Aortic smooth muscle cell (primary cell): ENCODE data around the gene OR8H2. TPM values are rescaled to one million over a fixed set of nuclear protein-coding genes. Genes with fewer than 3 reads are reported as not detected.

Experiments used
- total RNA-seq: library from RNA; depleted of rRNA; stranded (reverse); fragments of >200 nt; gene quantifications from 2 replicates; pipeline ENCODE4 v1.2.3, GENCODE V29; 2014

The OR8H2 gene, protein sequence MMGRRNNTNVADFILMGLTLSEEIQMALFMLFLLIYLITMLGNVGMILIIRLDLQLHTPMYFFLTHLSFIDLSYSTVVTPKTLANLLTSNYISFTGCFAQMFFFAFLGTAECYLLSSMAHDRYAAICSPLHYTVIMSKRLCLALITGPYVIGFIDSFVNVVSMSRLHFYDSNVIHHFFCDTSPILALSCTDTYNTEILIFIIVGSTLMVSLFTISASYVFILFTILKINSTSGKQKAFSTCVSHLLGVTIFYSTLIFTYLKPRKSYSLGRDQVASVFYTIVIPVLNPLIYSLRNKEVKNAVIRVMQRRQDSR
- not detected in 2 replicates for total RNA-seq

DNA sequence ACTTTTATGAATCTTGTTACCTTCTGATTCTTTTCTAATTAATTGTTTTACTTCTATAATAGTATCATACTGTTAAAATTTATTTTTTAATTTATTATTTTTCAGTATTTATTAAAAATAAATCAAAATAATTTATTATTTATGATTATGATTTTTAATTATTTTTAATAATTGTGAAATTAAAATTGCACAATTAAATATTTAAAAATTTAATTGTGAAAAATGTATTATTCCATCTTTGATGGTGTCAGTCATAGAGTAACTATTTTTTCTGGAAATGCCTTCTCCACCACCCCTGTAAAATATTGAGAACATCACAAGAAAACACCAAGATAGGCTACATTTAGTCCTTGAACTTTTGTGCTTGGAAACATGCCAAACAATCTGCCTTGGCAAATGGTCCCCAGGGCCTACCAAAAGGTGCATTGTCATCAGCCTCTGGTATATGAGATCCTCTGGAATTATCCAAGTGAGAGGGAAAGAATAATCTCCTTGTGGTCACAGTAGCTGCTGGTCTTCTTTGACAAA lies at the start of gene OR8H2:
Gene OR8H2 (plus strand): TSS at position 478 of the 528 bp plus-strand sequence. CDS start 1,356 bp downstream, outside the sequence.

DNA sequence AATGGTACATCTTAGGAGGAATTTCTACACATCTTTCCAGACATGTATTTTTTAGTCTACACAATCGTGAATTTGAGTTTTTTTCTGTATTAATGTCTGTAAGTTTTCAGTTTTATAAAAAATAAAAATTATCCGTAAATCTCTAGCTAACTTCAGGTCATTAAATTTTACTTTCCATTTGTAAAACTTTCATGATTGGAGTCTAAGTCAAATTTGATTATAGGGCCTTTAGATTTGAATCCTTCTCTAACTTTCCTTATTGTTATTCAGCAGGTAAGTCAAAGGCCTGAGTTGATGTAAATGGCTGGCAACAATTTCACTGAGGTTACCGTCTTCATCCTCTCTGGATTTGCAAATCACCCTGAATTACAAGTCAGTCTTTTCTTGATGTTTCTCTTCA lies 10.5 kb upstream of the OR8H2 start, which contains the start of gene OR8I2:
Gene OR8I2 (plus strand): TSS at position 301 of the 400 bp plus-strand sequence. CDS start 0 bp downstream, at position 301.

DNA sequence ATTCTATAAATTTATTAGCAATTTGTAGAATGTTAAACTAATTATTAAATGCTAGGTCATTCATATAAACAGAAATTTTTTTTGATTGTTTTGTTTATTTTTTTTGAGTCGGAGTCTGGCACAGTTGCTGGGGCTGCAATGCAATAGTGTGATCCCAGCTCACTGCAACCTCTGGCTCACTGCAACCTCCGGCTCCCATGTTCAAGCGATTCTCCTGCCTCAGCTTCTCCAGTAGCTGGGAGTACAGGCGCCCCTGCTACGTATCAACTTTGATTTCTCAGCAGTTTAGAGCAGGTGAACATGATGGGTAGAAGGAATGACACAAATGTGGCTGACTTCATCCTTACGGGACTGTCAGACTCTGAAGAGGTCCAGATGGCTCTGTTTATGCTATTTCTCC lies 18.6 kb downstream of the OR8H2 start, which contains the start of gene OR8H3:
Gene OR8H3 (plus strand): TSS at position 301 of the 400 bp plus-strand sequence. CDS start 0 bp downstream, at position 301.

DNA sequence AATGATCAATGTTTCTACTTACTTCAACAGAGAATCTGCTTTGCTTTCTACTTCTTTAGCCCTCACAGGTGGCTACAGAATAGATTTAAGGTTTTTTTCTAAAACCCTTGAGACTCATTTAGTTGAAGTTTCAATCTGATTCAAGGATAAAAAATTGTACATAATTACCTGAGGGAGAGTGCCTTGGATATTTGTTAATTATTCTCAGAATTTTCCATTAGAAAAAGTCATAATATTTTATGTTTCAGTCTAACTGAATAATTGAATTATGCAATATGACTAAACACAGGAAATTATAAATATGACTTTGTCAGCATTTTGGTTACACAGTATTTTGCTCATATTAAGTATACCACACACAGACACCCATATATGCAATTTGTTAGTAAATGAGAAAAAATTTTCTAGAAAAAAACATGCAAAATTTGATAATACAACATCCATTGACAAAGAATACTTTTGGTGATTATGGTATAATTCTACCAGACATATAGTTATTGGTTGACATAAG lies 36.7 kb downstream of the OR8H2 start, which contains the start of gene OR8J3:
Gene OR8J3 (minus strand): TSS at position 51 of the 511 bp plus-strand sequence. CDS start 2,483 bp downstream, outside the sequence.

Other genes starting within 250 kb of the OR8H2 start
- gene TRIM51, start 220.4 kb upstream of the OR8H2 start, total RNA-seq, result not detected in 2 replicates
- not detected in 2 replicates for gene OR5W2, start 189.1 kb upstream of the OR8H2 start, total RNA-seq
- not detected in 2 replicates for gene OR5I1, start 167.3 kb upstream of the OR8H2 start, total RNA-seq
- gene OR10AG1, start 133.7 kb upstream of the OR8H2 start, total RNA-seq, result not detected in 2 replicates
- not detected in 2 replicates for gene OR5F1, start 109.1 kb upstream of the OR8H2 start, total RNA-seq
- gene OR5AS1, start 76.0 kb upstream of the OR8H2 start, total RNA-seq, result not detected in 2 replicates
- not detected in 2 replicates for gene OR8I2, start 10.4 kb upstream of the OR8H2 start, total RNA-seq
- not detected in 2 replicates for gene OR8H3, start 18.7 kb downstream of the OR8H2 start, total RNA-seq
- not detected in 2 replicates for gene OR8J3, start 36.5 kb downstream of the OR8H2 start, total RNA-seq
- gene OR8K5, start 56.6 kb downstream of the OR8H2 start, total RNA-seq, result not detected in 2 replicates
- not detected in 2 replicates for gene OR5J2, start 72.9 kb downstream of the OR8H2 start, total RNA-seq
- not detected in 2 replicates for gene OR5T2, start 130.6 kb downstream of the OR8H2 start, total RNA-seq
- gene OR5T3, start 148.6 kb downstream of the OR8H2 start, total RNA-seq, result not detected in 2 replicates
- gene OR5T1, start 170.5 kb downstream of the OR8H2 start, total RNA-seq, result not detected in 2 replicates
- not detected in 2 replicates for gene OR8H1, start 188.6 kb downstream of the OR8H2 start, total RNA-seq
- gene OR8K3, start 211.5 kb downstream of the OR8H2 start, total RNA-seq, result not detected in 2 replicates
- gene OR8K1, start 242.4 kb downstream of the OR8H2 start, total RNA-seq, result not detected in 2 replicates